ENCODE measurements around the gene ARSG. TPM values are rescaled to one million over a fixed set of nuclear protein-coding genes. Genes with fewer than 3 reads are reported as not detected.

Gene ARSG
- total and polyA plus RNA-seq, 4 donors = 1.5 to 5.4 (median 2.3) TPM

GRCh38 chr17:68400404-68400735 lies 109.1 kb downstream of the ARSG start:
- Histone ChIP-seq H3K27me3 (ENCODE audit: control insufficient read depth in 4 of 4, insufficient read depth in 4 of 4, low read length in 3 of 4) (no peaks in the 10 kb centered on the region), H3K4me1 (ENCODE audit: control insufficient read depth in 4 of 4, insufficient read depth in 4 of 4, low read length in 3 of 4) (peaks cover 0 to 6% (median 5%) of the 10 kb centered on the region in 4 donors), H3K36me3 (ENCODE audit: control insufficient read depth in 4 of 4, insufficient read depth in 3 of 4, low read depth in 1 of 4, low read length in 3 of 4) (no peaks in the 10 kb centered on the region), H3K27ac (ENCODE audit: low read depth in 1 of 2, low read length in 2 of 2) (peak overlapping the region in 1 of 2 donors; percentile 49), H3K9me3 (ENCODE audit: control insufficient read depth in 4 of 4, low read length in 3 of 4) (no peaks in the 10 kb centered on the region), H3K9ac (ENCODE audit: low read depth in 1 of 2, low read length in 2 of 2) (no peak overlapping the region), H3K4me3 (ENCODE audit: low read depth in 1 of 3, low read length in 3 of 3) (no peak overlapping the region)
- DNase-seq (ENCODE audit: low spot score) = no peak
- 82% methylated on average over 4 of the region's 4 CpGs for WGBS
- no peak for TF ChIP-seq RXRA (IDR thresholded peaks at IDR 0.05)
- no peak for TF ChIP-seq JUND (IDR thresholded peaks at IDR 0.05)
- no peak for TF ChIP-seq SP1 (IDR thresholded peaks at IDR 0.05)
- no peak for TF ChIP-seq YY1 (IDR thresholded peaks at IDR 0.05)
- TF ChIP-seq, protein P1, sequence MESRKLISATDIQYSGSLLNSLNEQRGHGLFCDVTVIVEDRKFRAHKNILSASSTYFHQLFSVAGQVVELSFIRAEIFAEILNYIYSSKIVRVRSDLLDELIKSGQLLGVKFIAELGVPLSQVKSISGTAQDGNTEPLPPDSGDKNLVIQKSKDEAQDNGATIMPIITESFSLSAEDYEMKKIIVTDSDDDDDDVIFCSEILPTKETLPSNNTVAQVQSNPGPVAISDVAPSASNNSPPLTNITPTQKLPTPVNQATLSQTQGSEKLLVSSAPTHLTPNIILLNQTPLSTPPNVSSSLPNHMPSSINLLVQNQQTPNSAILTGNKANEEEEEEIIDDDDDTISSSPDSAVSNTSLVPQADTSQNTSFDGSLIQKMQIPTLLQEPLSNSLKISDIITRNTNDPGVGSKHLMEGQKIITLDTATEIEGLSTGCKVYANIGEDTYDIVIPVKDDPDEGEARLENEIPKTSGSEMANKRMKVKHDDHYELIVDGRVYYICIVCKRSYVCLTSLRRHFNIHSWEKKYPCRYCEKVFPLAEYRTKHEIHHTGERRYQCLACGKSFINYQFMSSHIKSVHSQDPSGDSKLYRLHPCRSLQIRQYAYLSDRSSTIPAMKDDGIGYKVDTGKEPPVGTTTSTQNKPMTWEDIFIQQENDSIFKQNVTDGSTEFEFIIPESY (IDR thresholded peaks at IDR 0.05) = no peak
- no peak for TF ChIP-seq ATF3 (IDR thresholded peaks at IDR 0.05)
- no peak for TF ChIP-seq HNF4G (IDR thresholded peaks at IDR 0.05)
- TF ChIP-seq FOXA1 (IDR thresholded peaks at IDR 0.05) = no peak
- TF ChIP-seq FOXA2 (IDR thresholded peaks at IDR 0.05) = no peak
- TF ChIP-seq CTCF (IDR thresholded peaks at IDR 0.05; ENCODE audit: low read depth, low read length, missing input control) = no peak
- no peak for TF ChIP-seq GABPA (IDR thresholded peaks at IDR 0.05 in 1 of 2, conservative IDR thresholded peaks at IDR 0.05 in 1 of 2)
- TF ChIP-seq, protein P2, sequence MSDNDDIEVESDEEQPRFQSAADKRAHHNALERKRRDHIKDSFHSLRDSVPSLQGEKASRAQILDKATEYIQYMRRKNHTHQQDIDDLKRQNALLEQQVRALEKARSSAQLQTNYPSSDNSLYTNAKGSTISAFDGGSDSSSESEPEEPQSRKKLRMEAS (IDR thresholded peaks at IDR 0.05) = no peak
- TF ChIP-seq TAF1 (conservative IDR thresholded peaks at IDR 0.05) = no peak
- TF ChIP-seq EGR1 (IDR thresholded peaks at IDR 0.05; ENCODE audit: low read depth in 2 of 2) = no peak
- TF ChIP-seq RAD21 (IDR thresholded peaks at IDR 0.05) = no peak
- TF ChIP-seq NR2F2 (IDR thresholded peaks at IDR 0.05) = no peak
- TF ChIP-seq REST (IDR thresholded peaks at IDR 0.05) = no peak
- TF ChIP-seq HNF4A (conservative IDR thresholded peaks at IDR 0.05) = no peak
